ENCODE results near the gene CCDC117.

CCDC117 gene

GRCh38 chr22:28791841-28792490, 19.5 kb downstream of the CCDC117 start:
- DNase-seq (ENCODE audit: extremely low read depth, low read depth): no peak
- no peak for TF ChIP-seq CTCF (IDR thresholded peaks at IDR 0.05; ENCODE audit: low read depth, low read length)

- DNase-seq (ENCODE audit: extremely low read depth, low read depth): no peak
- no peak for TF ChIP-seq CTCF (IDR thresholded peaks at IDR 0.05; ENCODE audit: low read depth, low read length)
Observed at GRCh38 chr22:28792491-28793383, 20.2 kb downstream of the CCDC117 start.

GRCh38 chr22:28793976-28794584, 21.6 kb downstream of the CCDC117 start:
- no peak for DNase-seq (ENCODE audit: extremely low read depth, low read depth)

GRCh38 chr22:28795071-28795693, 22.7 kb downstream of the CCDC117 start:
- no peak for TF ChIP-seq CTCF (IDR thresholded peaks at IDR 0.05; ENCODE audit: low read depth, low read length)
- no peak for DNase-seq (ENCODE audit: extremely low read depth, low read depth)

More at GRCh38 chr22:28793976-28794584, 21.6 kb downstream of the CCDC117 start:
- TF ChIP-seq CTCF (IDR thresholded peaks at IDR 0.05; ENCODE audit: low read depth, low read length): no peak

GRCh38 chr22:28795932-28796856, 23.7 kb downstream of the CCDC117 start:
- no peak for DNase-seq (ENCODE audit: extremely low read depth, low read depth)

More at GRCh38 chr22:28795932-28796856, 23.7 kb downstream of the CCDC117 start:
- no peak for TF ChIP-seq CTCF (IDR thresholded peaks at IDR 0.05; ENCODE audit: low read depth, low read length)
